Liver (tissue), 3 donors: ENCODE measurements around the gene MGST3.
A peak's percentile ranks its signal among the peaks of the same experiment; 100 is the strongest.

Source experiments
- EGR1 ChIP-seq, 2 donors: IDR thresholded peaks; 2 replicates each; pipeline ENCODE4 v1.6.1; 2016 to 2018; ENCODE audit warnings: antibody characterized with exemption in 2 of 2, low read depth in 2 of 2
- GABPA ChIP-seq, 2 donors: IDR thresholded peaks in 1 of 2; conservative IDR thresholded peaks in 1 of 2; 2 replicates each; pipeline ENCODE4 v1.6.1; 2016; ENCODE audit warnings: antibody characterized with exemption in 2 of 2, mild to moderate bottlenecking in 1 of 2, moderate library complexity in 1 of 2
- RAD21 ChIP-seq, 2 donors: IDR thresholded peaks; 2 replicates each; pipeline ENCODE4 v1.6.1; 2016; ENCODE audit warnings: antibody characterized with exemption in 2 of 2, mild to moderate bottlenecking in 2 of 2
- TAF1 ChIP-seq: conservative IDR thresholded peaks from 2 replicates; pipeline ENCODE4 v1.6.1; 2016; ENCODE audit warnings: antibody characterized with exemption, mild to moderate bottlenecking
- ZBTB33 ChIP-seq: IDR thresholded peaks from 2 replicates; pipeline ENCODE4 v1.6.1; 2016; ENCODE audit warnings: antibody characterized with exemption
- TF ChIP-seq, protein P1 (sequence below): fragments of 150-350 bp; IDR thresholded peaks from 2 replicates; pipeline ENCODE4 v1.5.1; 2017; ENCODE audit warnings: improper control_type of control experiment, low read depth, low read length; ENCODE audit not compliant: missing input control
- TF ChIP-seq, protein P2 (sequence below): IDR thresholded peaks from 2 replicates; pipeline ENCODE4 v1.6.1; 2016; ENCODE audit warnings: antibody characterized with exemption, mild to moderate bottlenecking
- donor health status: healthy.
- donor health status: healthy.

GRCh38 chr1:165686121-165686970 is 55.3 kb downstream of the MGST3 start:
- TF ChIP-seq TAF1 (no peak), EGR1 (IDR thresholded peaks at IDR 0.05; ENCODE audit: low read depth in 2 of 2) (no peak), ZBTB33 (no peak), RAD21 (IDR thresholded peaks at IDR 0.05) (peak in 1 of 2 donors; percentile 12), GABPA (IDR thresholded peaks at IDR 0.05 in 1 of 2, conservative IDR thresholded peaks at IDR 0.05 in 1 of 2) (no peak)
- TF ChIP-seq, protein P1, sequence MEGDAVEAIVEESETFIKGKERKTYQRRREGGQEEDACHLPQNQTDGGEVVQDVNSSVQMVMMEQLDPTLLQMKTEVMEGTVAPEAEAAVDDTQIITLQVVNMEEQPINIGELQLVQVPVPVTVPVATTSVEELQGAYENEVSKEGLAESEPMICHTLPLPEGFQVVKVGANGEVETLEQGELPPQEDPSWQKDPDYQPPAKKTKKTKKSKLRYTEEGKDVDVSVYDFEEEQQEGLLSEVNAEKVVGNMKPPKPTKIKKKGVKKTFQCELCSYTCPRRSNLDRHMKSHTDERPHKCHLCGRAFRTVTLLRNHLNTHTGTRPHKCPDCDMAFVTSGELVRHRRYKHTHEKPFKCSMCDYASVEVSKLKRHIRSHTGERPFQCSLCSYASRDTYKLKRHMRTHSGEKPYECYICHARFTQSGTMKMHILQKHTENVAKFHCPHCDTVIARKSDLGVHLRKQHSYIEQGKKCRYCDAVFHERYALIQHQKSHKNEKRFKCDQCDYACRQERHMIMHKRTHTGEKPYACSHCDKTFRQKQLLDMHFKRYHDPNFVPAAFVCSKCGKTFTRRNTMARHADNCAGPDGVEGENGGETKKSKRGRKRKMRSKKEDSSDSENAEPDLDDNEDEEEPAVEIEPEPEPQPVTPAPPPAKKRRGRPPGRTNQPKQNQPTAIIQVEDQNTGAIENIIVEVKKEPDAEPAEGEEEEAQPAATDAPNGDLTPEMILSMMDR = no peak
- TF ChIP-seq, protein P2, sequence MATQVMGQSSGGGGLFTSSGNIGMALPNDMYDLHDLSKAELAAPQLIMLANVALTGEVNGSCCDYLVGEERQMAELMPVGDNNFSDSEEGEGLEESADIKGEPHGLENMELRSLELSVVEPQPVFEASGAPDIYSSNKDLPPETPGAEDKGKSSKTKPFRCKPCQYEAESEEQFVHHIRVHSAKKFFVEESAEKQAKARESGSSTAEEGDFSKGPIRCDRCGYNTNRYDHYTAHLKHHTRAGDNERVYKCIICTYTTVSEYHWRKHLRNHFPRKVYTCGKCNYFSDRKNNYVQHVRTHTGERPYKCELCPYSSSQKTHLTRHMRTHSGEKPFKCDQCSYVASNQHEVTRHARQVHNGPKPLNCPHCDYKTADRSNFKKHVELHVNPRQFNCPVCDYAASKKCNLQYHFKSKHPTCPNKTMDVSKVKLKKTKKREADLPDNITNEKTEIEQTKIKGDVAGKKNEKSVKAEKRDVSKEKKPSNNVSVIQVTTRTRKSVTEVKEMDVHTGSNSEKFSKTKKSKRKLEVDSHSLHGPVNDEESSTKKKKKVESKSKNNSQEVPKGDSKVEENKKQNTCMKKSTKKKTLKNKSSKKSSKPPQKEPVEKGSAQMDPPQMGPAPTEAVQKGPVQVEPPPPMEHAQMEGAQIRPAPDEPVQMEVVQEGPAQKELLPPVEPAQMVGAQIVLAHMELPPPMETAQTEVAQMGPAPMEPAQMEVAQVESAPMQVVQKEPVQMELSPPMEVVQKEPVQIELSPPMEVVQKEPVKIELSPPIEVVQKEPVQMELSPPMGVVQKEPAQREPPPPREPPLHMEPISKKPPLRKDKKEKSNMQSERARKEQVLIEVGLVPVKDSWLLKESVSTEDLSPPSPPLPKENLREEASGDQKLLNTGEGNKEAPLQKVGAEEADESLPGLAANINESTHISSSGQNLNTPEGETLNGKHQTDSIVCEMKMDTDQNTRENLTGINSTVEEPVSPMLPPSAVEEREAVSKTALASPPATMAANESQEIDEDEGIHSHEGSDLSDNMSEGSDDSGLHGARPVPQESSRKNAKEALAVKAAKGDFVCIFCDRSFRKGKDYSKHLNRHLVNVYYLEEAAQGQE = no peak
